B cell (primary cell): Measurements from ENCODE around the gene FABP6. TPM values are rescaled to one million over a fixed set of nuclear protein-coding genes. Genes with fewer than 3 reads are reported as not detected.

Source experiments
- ATAC-seq: fragments of 200-7000 bp; cut with Tn5 transposase; one replicate; pipeline ENCODE4 v1.10.0; 2021; ENCODE audit warnings: low read depth, mild to moderate bottlenecking, moderate number of reproducible peaks, moderate library complexity
- CTCF ChIA-PET: fragments of 350-600 bp; sonication (Branson Sonifier 250); formaldehyde crosslinking; loops from one replicate; lab custom pipeline; 2021; ENCODE audit warnings: antibody characterized with exemption, inconsistent platforms; lab: Charles Lee
- POLR2A ChIA-PET: fragments of 350-600 bp; sonication (Branson Sonifier 250); formaldehyde crosslinking; loops from one replicate; lab custom pipeline; 2021; ENCODE audit warnings: antibody characterized with exemption; lab: Charles Lee
- DNase-seq: peaks from one replicate; pipeline ENCODE4 v3.0.0; 2013
- H2AFZ ChIP-seq: 2 replicates; pipeline ENCODE4 v1.6.1; 2012; ENCODE audit warnings: mild to moderate bottlenecking, low read depth, low read length; ENCODE audit not compliant: insufficient read depth, poor library complexity, severe bottlenecking
- H3K27ac ChIP-seq, 2 donors: 1 replicate in 1 of 2; 2 replicates in 1 of 2; pipeline ENCODE4 v1.5.1; 2012 to 2013; ENCODE audit warnings: low read length in 2 of 2, mild to moderate bottlenecking in 2 of 2, moderate library complexity in 1 of 2
- H3K27me3 ChIP-seq, 4 experiments: fragments of 200-600 bp in 1 of 4; sonication (generic) in 1 of 4; replicated peaks in 1 of 4; 1 replicate in 2 of 4; 2 replicates in 2 of 4; pipeline versions ENCODE4 v1.6.1 to v1.7.0; 2013 to 2016; ENCODE audit warnings: low read length in 3 of 4, mild to moderate bottlenecking in 2 of 4, mixed read lengths in 1 of 4, moderate library complexity in 1 of 4; ENCODE audit not compliant: insufficient read depth in 4 of 4, control insufficient read depth in 3 of 4; ENCODE audit errors: control extremely low read depth in 1 of 4
- H3K36me3 ChIP-seq, 2 experiments: replicated peaks in 1 of 2; 1 replicate in 1 of 2; 2 replicates in 1 of 2; pipeline versions ENCODE4 v1.6.1 to v1.7.1; 2013; ENCODE audit warnings: low read length in 1 of 2; ENCODE audit not compliant: insufficient read depth in 2 of 2, control insufficient read depth in 1 of 2; ENCODE audit errors: control extremely low read depth in 1 of 2, extremely low read depth in 1 of 2
- H3K4me1 ChIP-seq, 2 donors: fragments of 200-600 bp in 1 of 2; sonication (generic) in 1 of 2; 1 replicate in 1 of 2; 2 replicates in 1 of 2; pipeline versions ENCODE4 v1.5.1 to v1.6.1; 2013 to 2017; ENCODE audit warnings: low read length in 2 of 2; ENCODE audit not compliant: control insufficient read depth in 2 of 2, insufficient read depth in 2 of 2
- H3K4me2 ChIP-seq: replicated peaks from 2 replicates; pipeline ENCODE3; 2012; ENCODE audit warnings: mild to moderate bottlenecking, low read depth, low read length; ENCODE audit not compliant: poor library complexity, severe bottlenecking
- H3K4me3 ChIP-seq, 5 experiments: fragments of 200-600 bp in 1 of 5; sonication (generic) in 1 of 5; 1 replicate in 3 of 5; 2 replicates in 2 of 5; pipeline versions ENCODE4 v1.5.1 to v1.7.0; 2011 to 2016; ENCODE audit warnings: low read length in 4 of 5, mild to moderate bottlenecking in 4 of 5, low read depth in 2 of 5, control low read depth in 1 of 5, moderate library complexity in 1 of 5; ENCODE audit not compliant: insufficient read depth in 1 of 5; ENCODE audit errors: control extremely low read depth in 1 of 5, extremely low read depth in 1 of 5
- H3K79me2 ChIP-seq: fragments of 200-600 bp; sonication (generic); one replicate; pipeline ENCODE4 v1.6.0; 2016; ENCODE audit warnings: low read length; ENCODE audit not compliant: control insufficient read depth, insufficient read depth
- H3K9ac ChIP-seq: fragments of 200-600 bp; sonication (generic); 2 replicates; pipeline ENCODE4 v1.6.1; 2017; ENCODE audit warnings: mild to moderate bottlenecking, low read length, moderate library complexity
- H3K9me3 ChIP-seq, 3 donors: one replicate each; pipeline versions ENCODE4 v1.6.1 to v1.7.1; 2013; ENCODE audit warnings: low read length in 2 of 3; ENCODE audit not compliant: control insufficient read depth in 2 of 3, insufficient read depth in 1 of 3; ENCODE audit errors: control extremely low read depth in 1 of 3
- H4K20me1 ChIP-seq: 2 replicates; pipeline ENCODE4 v1.6.0; 2012; ENCODE audit warnings: mild to moderate bottlenecking, low read length; ENCODE audit not compliant: insufficient read depth, control insufficient read depth, poor library complexity, severe bottlenecking
- H3K27ac Mint-ChIP-seq: one replicate; pipeline ENCODE4 v1.8.0; 2021; ENCODE audit warnings: mixed read lengths
- H3K27me3 Mint-ChIP-seq: one replicate; pipeline ENCODE4 v1.8.0; 2021; ENCODE audit warnings: mixed read lengths
- H3K4me1 Mint-ChIP-seq: one replicate; pipeline ENCODE4 v1.8.0; 2021; ENCODE audit warnings: mixed read lengths
- H3K4me3 Mint-ChIP-seq: one replicate; pipeline ENCODE4 v1.8.0; 2021; ENCODE audit warnings: mixed read lengths
- H3K9me3 Mint-ChIP-seq: one replicate; pipeline ENCODE4 v1.8.0; 2022; ENCODE audit warnings: mixed read lengths; ENCODE audit not compliant: insufficient read depth
- CTCF ChIP-seq: fragments of 200-600 bp; IDR thresholded peaks from one replicate; pipeline ENCODE4 v1.8.0; 2022; ENCODE audit warnings: antibody characterized with exemption, mild to moderate bottlenecking
- EZH2 ChIP-seq: IDR thresholded peaks from 2 replicates; pipeline ENCODE4 v1.6.1; 2012; ENCODE audit warnings: borderline replicate concordance, low read depth, mild to moderate bottlenecking, moderate library complexity, low read length; ENCODE audit not compliant: insufficient read depth, poor library complexity, severe bottlenecking
- WGBS: methylation state at CpG from one replicate; pipeline ENCODE4 v1.1.5; 2013; ENCODE audit warnings: missing lambda C conversion rate; ENCODE audit not compliant: insufficient coverage; 5-methylcytosine and 5-hydroxymethylcytosine counted together
- intact Hi-C: fragments of 100-400 bp; cut with micrococcal nuclease; formaldehyde crosslinking; loops from one replicate; pipeline ENCODE4 v1.10.0; 2022
- polyA plus RNA-seq: library from polyadenylated mRNA; depleted of rRNA; stranded (reverse); fragments of >200 nt; gene quantifications from 2 replicates; pipeline ENCODE4 v1.2.3, GENCODE V29; 2012
- total RNA-seq, 2 donors: library from RNA; stranded (reverse); fragments of 120-200 nt in 1 of 2; gene quantifications; 1 replicate in 1 of 2; 2 replicates in 1 of 2; pipeline versions ENCODE4 v1.2.3 to v1.2.4, GENCODE V29; 2013 to 2022

The FABP6 gene
- total and polyA plus RNA-seq, 2 donors (not counting 1 experiment from before 2014, with no cell fraction given) = not detected

DNA sequence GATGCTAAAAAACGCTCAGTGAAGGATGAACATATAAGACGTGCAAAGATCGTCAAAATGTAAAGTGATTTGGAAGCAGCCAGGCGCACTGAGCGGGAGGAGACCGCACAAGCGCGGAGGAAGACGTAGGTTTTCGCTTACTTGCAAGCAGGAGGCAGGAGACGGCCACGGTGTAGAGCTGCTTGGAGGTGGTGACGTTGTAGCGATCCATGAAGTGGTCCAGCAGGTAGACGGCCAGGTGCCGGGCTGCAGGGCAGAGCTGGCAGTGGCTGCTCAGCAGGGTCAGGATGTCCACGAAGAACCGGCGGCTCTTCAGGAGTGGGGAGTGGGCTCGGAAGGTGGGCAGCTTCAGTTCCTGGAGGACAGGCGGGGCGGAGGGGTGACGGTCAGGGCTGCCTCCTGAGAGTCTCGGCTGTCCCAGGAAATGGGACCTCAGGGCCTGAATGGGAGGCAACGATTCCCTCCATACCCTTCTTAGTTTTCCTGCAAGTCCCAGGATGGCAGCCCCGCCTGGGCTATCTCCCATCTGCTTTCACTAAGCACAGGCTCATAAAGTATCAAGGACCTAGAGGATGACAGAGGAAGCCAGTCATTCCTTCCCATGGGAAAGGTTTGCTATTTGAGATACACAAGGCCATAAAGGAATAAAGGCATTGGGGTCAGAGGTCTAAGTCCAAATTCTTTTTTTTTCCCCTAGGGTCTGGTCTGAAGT, 51.2 kb downstream of the FABP6 start:
- H3K27me3 Mint-ChIP-seq = peaks cover 14% of the 10 kb centered on the region
- H3K4me1 Mint-ChIP-seq = no peaks in the 10 kb centered on the region
- CTCF ChIA-PET = no interaction called here
- TF ChIP-seq CTCF (no peak), EZH2 (no peak)
- POLR2A ChIA-PET = no interaction called here
- no peak overlapping the region for H3K27ac ChIP-seq
- no peaks in the 10 kb centered on the region for H3K79me2 ChIP-seq
- H3K4me3 Mint-ChIP-seq = no peak overlapping the region
- no peak overlapping the region for H3K4me3 ChIP-seq
- H3K4me2 ChIP-seq = no peak overlapping the region
- H4K20me1 ChIP-seq = no peaks in the 10 kb centered on the region
- intact Hi-C loops = no loop called here
- 96% methylated on average over 25 of the region's 26 CpGs for WGBS
- H3K4me1 ChIP-seq = no peaks in the 10 kb centered on the region
- H3K27me3 ChIP-seq = no peaks in the 10 kb centered on the region
- no peaks in the 10 kb centered on the region for H3K9me3 Mint-ChIP-seq
- no peak overlapping the region for H3K9ac ChIP-seq
- DNase-seq = no peak
- no peak for ATAC-seq
- no peak overlapping the region for H3K27ac Mint-ChIP-seq
- H3K9me3 ChIP-seq = no peaks in the 10 kb centered on the region
- no peaks in the 10 kb centered on the region for H3K36me3 ChIP-seq
- no peak overlapping the region for H2AFZ ChIP-seq

GRCh38 chr5:160281275-160281674, 52.0 kb downstream of the FABP6 start:
- Histone ChIP-seq H3K36me3 (no peaks in the 10 kb centered on the region), H3K9me3 (no peaks in the 10 kb centered on the region), H3K27me3 (no peaks in the 10 kb centered on the region), H3K9ac (no peak overlapping the region), H3K4me1 (no peaks in the 10 kb centered on the region), H3K79me2 (no peaks in the 10 kb centered on the region), H4K20me1 (no peaks in the 10 kb centered on the region), H3K4me2 (no peak overlapping the region), H3K27ac (no peak overlapping the region), H3K4me3 (no peak overlapping the region), H2AFZ (no peak overlapping the region)
- H3K4me3 Mint-ChIP-seq = no peak overlapping the region
- DNase-seq (no peak), ATAC-seq (no peak)
- CTCF ChIA-PET = no interaction called here
- peaks cover 16% of the 10 kb centered on the region for H3K27me3 Mint-ChIP-seq
- intact Hi-C loops = no loop called here
- H3K27ac Mint-ChIP-seq = no peak overlapping the region
- H3K4me1 Mint-ChIP-seq = no peaks in the 10 kb centered on the region
- TF ChIP-seq EZH2 (no peak), CTCF (no peak)
- WGBS = no CpG with 5 or more reads among the region's 2 CpGs
- no peaks in the 10 kb centered on the region for H3K9me3 Mint-ChIP-seq
- POLR2A ChIA-PET = no interaction called here
